ENCODE measurements around the gene TNFAIP1. TPM values are rescaled to one million over a fixed set of nuclear protein-coding genes. Genes with fewer than 3 reads are reported as not detected.

Gene TNFAIP1
- total and polyA plus RNA-seq, 2 donors (not counting 1 experiment from before 2014, with no cell fraction given) = 23.0 to 40.7 TPM

DNA sequence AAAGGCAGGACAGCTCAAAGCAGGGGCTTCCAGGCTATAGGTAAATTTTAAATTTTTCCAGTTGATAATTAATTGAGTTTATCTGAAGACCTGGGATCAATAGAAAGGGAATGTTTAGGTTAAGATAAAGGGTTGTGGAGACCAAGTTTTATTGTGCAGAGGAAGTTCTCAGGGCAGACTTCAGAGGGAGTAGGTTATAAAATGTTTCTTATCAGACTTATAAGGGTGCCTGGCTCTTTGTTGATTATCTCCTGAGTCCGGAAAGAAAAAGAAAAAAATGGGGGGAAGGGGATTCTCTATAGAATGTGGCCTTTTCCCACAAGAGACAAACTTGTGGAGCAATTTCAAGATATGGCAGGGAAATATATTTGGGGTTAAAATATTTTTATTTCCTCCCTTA is 54.6 kb downstream of the TNFAIP1 start:
- Histone ChIP-seq H3K4me2 (ENCODE audit: extremely low read depth, insufficient read depth, low read length) (no peak overlapping the region), H3K79me2 (ENCODE audit: control insufficient read depth, insufficient read depth, low read length) (no peaks in the 10 kb centered on the region), H3K4me1 (ENCODE audit: control insufficient read depth, extremely low read depth, insufficient read depth, low read length) (no peaks in the 10 kb centered on the region), H3K9ac (ENCODE audit: insufficient read depth, low read length) (no peak overlapping the region), H3K36me3 (ENCODE audit: control insufficient read depth, insufficient read depth, low read length) (peaks cover 4% of the 10 kb centered on the region), H3K4me3 (replicated peaks in 1 of 4; ENCODE audit: control extremely low read depth in 1 of 4, insufficient read depth in 1 of 4, low read depth in 3 of 4, low read length in 4 of 4) (no peak overlapping the region), H3K9me3 (ENCODE audit: control insufficient read depth, insufficient read depth, low read depth, low read length) (no peaks in the 10 kb centered on the region), H3K27me3 (ENCODE audit: control insufficient read depth, insufficient read depth, low read length) (no peaks in the 10 kb centered on the region), H3K27ac (ENCODE audit: insufficient read depth, low read length) (no peak overlapping the region), H2AFZ (ENCODE audit: low read length) (no peak overlapping the region), H4K20me1 (ENCODE audit: control insufficient read depth, extremely low read depth, insufficient read depth, low read length) (no peaks in the 10 kb centered on the region)
- no peak for DNase-seq (ENCODE audit: low read depth in 2 of 2)
- TF ChIP-seq, protein P1, sequence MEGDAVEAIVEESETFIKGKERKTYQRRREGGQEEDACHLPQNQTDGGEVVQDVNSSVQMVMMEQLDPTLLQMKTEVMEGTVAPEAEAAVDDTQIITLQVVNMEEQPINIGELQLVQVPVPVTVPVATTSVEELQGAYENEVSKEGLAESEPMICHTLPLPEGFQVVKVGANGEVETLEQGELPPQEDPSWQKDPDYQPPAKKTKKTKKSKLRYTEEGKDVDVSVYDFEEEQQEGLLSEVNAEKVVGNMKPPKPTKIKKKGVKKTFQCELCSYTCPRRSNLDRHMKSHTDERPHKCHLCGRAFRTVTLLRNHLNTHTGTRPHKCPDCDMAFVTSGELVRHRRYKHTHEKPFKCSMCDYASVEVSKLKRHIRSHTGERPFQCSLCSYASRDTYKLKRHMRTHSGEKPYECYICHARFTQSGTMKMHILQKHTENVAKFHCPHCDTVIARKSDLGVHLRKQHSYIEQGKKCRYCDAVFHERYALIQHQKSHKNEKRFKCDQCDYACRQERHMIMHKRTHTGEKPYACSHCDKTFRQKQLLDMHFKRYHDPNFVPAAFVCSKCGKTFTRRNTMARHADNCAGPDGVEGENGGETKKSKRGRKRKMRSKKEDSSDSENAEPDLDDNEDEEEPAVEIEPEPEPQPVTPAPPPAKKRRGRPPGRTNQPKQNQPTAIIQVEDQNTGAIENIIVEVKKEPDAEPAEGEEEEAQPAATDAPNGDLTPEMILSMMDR (conservative IDR thresholded peaks at IDR 0.05 in 1 of 2, IDR thresholded peaks at IDR 0.05 in 1 of 2; ENCODE audit: low read depth in 1 of 2, low read length in 2 of 2) = no peak

DNA sequence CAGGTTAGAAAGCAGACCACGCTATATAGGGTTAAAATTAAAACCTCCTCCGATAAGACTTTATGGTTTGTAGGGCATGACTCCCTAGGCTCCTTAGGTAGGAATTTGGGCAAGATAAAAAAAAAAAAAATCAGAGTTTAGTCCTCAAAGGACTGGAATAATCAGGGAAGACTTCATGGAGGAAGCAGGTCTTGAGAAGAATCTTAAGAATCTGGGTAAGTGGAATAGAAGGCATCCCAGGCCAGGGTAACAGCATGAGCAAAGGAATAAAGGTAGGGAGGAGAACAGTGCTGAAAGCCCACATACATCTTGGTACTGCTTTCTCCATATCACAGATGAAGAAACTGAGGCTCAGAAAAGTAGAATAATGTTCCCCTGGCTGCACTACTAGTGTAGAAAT is 55.0 kb downstream of the TNFAIP1 start:
- Histone ChIP-seq H3K36me3 (ENCODE audit: control insufficient read depth, insufficient read depth, low read length) (peaks cover 4% of the 10 kb centered on the region), H3K27me3 (ENCODE audit: control insufficient read depth, insufficient read depth, low read length) (no peaks in the 10 kb centered on the region), H3K27ac (ENCODE audit: insufficient read depth, low read length) (no peak overlapping the region), H3K9ac (ENCODE audit: insufficient read depth, low read length) (no peak overlapping the region), H3K79me2 (ENCODE audit: control insufficient read depth, insufficient read depth, low read length) (no peaks in the 10 kb centered on the region), H4K20me1 (ENCODE audit: control insufficient read depth, extremely low read depth, insufficient read depth, low read length) (no peaks in the 10 kb centered on the region), H2AFZ (ENCODE audit: low read length) (no peak overlapping the region), H3K4me1 (ENCODE audit: control insufficient read depth, extremely low read depth, insufficient read depth, low read length) (no peaks in the 10 kb centered on the region), H3K9me3 (ENCODE audit: control insufficient read depth, insufficient read depth, low read depth, low read length) (no peaks in the 10 kb centered on the region), H3K4me2 (ENCODE audit: extremely low read depth, insufficient read depth, low read length) (no peak overlapping the region), H3K4me3 (replicated peaks in 1 of 4; ENCODE audit: control extremely low read depth in 1 of 4, insufficient read depth in 1 of 4, low read depth in 3 of 4, low read length in 4 of 4) (no peak overlapping the region)
- TF ChIP-seq, protein P1 (conservative IDR thresholded peaks at IDR 0.05 in 1 of 2, IDR thresholded peaks at IDR 0.05 in 1 of 2; ENCODE audit: low read depth in 1 of 2, low read length in 2 of 2) = no peak
- DNase-seq (ENCODE audit: low read depth in 2 of 2) = no peak

DNA sequence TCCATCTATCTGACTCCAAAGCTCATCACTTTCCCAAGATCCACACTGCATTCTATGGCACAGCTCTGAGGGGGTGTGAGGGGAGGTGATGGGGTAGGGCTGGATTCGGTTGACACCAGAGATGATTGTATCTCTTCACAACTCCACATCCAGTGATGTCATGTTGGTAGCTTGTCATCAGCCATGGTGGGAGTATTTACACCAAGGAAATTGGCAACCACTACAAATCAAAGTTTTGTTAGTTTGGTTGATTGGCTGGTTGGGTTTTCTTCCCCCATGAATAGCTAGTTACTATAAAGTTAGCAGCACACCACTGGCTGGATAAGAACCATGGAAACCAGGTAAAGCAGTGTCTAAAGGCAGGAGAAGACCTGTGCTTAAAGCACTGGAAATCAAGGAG is 55.4 kb downstream of the TNFAIP1 start:
- no peak overlapping the region for H3K4me3 ChIP-seq (replicated peaks in 1 of 4; ENCODE audit: control extremely low read depth in 1 of 4, insufficient read depth in 1 of 4, low read depth in 3 of 4, low read length in 4 of 4)
- no peaks in the 10 kb centered on the region for H3K9me3 ChIP-seq (ENCODE audit: control insufficient read depth, insufficient read depth, low read depth, low read length)
- H3K36me3 ChIP-seq (ENCODE audit: control insufficient read depth, insufficient read depth, low read length) = peaks cover 5% of the 10 kb centered on the region
- H3K4me1 ChIP-seq (ENCODE audit: control insufficient read depth, extremely low read depth, insufficient read depth, low read length) = no peaks in the 10 kb centered on the region
- H3K27me3 ChIP-seq (ENCODE audit: control insufficient read depth, insufficient read depth, low read length) = no peaks in the 10 kb centered on the region
- no peak overlapping the region for H3K27ac ChIP-seq (ENCODE audit: insufficient read depth, low read length)
- no peaks in the 10 kb centered on the region for H4K20me1 ChIP-seq (ENCODE audit: control insufficient read depth, extremely low read depth, insufficient read depth, low read length)
- no peak overlapping the region for H3K9ac ChIP-seq (ENCODE audit: insufficient read depth, low read length)
- no peaks in the 10 kb centered on the region for H3K79me2 ChIP-seq (ENCODE audit: control insufficient read depth, insufficient read depth, low read length)
- H3K4me2 ChIP-seq (ENCODE audit: extremely low read depth, insufficient read depth, low read length) = no peak overlapping the region
- H2AFZ ChIP-seq (ENCODE audit: low read length) = no peak overlapping the region
- TF ChIP-seq, protein P1 (conservative IDR thresholded peaks at IDR 0.05 in 1 of 2, IDR thresholded peaks at IDR 0.05 in 1 of 2; ENCODE audit: low read depth in 1 of 2, low read length in 2 of 2) = no peak
- TF ChIP-seq EZH2 (IDR thresholded peaks at IDR 0.05; ENCODE audit: low read length, missing control alignments) = no peak
- DNase-seq (ENCODE audit: low read depth in 2 of 2) = no peak

All from fibroblast of lung (primary cell).